Stimulated activated naive CD4-positive, alpha-beta T cell (primary cell): ENCODE measurements around the gene MAPK8IP1.

Source experiments
- DNase-seq, 6 experiments: peaks; one replicate each; lab custom pipeline; 2025; lab: John Stamatoyannopoulos, UW

Gene MAPK8IP1

GRCh38 chr11:45945397-45945999 is 60.0 kb downstream of the MAPK8IP1 start:
- DNase-seq, result no peak

- DNase-seq, result no peak
These were observed 62.4 kb downstream of the MAPK8IP1 start for GRCh38 chr11:45947885-45948284.

- no peak for DNase-seq
These were observed 62.9 kb downstream of the MAPK8IP1 start for GRCh38 chr11:45948356-45948755.

DNA sequence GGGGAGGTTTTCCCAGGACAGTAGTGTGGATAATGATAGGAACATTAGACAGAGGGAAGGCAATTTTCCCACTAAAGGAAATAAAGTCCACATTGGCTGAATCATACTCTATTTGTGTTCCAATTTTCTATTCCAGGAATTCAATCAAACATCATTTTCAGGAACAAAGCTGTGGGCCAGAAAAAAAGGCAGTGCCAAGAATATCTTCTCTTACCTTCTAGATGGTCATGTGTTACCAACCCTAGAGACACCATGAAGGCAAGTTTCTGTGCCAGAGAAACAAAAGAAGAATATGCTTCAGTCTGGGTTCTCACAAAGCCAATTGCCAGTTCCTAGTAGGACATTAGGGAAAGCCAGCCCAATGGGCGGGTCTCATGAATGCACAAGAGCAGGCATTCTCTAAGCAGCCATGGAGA is 64.5 kb downstream of the MAPK8IP1 start:
- no peak for DNase-seq
